PC-9 (cell line): ENCODE measurements around the gene EPB41L5. TPM values are rescaled to one million over a fixed set of nuclear protein-coding genes. Genes with fewer than 3 reads are reported as not detected.

Source experiments
- BruUV-seq: library from RNA; stranded (reverse); fragments of 400-500 nt; replicated peaks from 2 replicates; lab custom pipeline; 2021; lab: Mats Ljungman, UMichigan
- CTCF ChIA-PET: fragments of 300-600 bp; sonication (Branson Sonifier 250); formaldehyde crosslinking; loops from one replicate; lab custom pipeline; 2022; ENCODE audit warnings: antibody characterized with exemption; lab: Charles Lee
- POLR2A ChIA-PET: fragments of 300-600 bp; sonication (Branson Sonifier 250); formaldehyde crosslinking; loops from one replicate; lab custom pipeline; 2022; ENCODE audit warnings: antibody characterized with exemption; ENCODE audit not compliant: unreplicated experiment; lab: Charles Lee
- DNase-seq, 2 experiments: peaks; one replicate each; pipeline versions ENCODE4 v3.0.0 to v3.0.0-alpha.2; 2015 to 2022; ENCODE audit warnings: mixed read lengths in 1 of 2
- H2AFZ ChIP-seq: fragments of 200-600 bp; sonication (generic); 2 replicates; pipeline ENCODE4 v1.8.1; 2017; ENCODE audit warnings: antibody characterized with exemption
- H3F3A ChIP-seq: fragments of 200-600 bp; sonication (generic); 2 replicates; pipeline ENCODE4 v1.8.1; 2017; ENCODE audit warnings: antibody characterized with exemption, mild to moderate bottlenecking, low read depth; ENCODE audit not compliant: insufficient read depth
- H3K27ac ChIP-seq: fragments of 200-600 bp; sonication (generic); 2 replicates; pipeline ENCODE4 v1.6.1; 2016; ENCODE audit warnings: mixed run types
- H3K27me3 ChIP-seq: fragments of 200-600 bp; sonication (generic); 2 replicates; pipeline ENCODE4 v1.6.1; 2016; ENCODE audit warnings: low read depth, mixed run types; ENCODE audit not compliant: insufficient read depth
- H3K36me3 ChIP-seq: fragments of 200-600 bp; sonication (generic); 2 replicates; pipeline ENCODE4 v1.6.1; 2016; ENCODE audit warnings: low read depth, mixed run types
- H3K4me1 ChIP-seq: fragments of 200-600 bp; sonication (generic); replicated peaks from 2 replicates; pipeline ENCODE4 v1.6.1; 2016; ENCODE audit warnings: mixed run types; ENCODE audit not compliant: insufficient read depth
- H3K4me2 ChIP-seq: fragments of 200-600 bp; sonication (generic); 2 replicates; pipeline ENCODE4 v1.6.1; 2017; ENCODE audit warnings: mixed run types
- H3K4me3 ChIP-seq: fragments of 200-600 bp; sonication (generic); 2 replicates; pipeline ENCODE4 v1.6.1; 2016; ENCODE audit warnings: mixed run types
- H3K79me2 ChIP-seq: fragments of 200-600 bp; sonication (generic); 2 replicates; pipeline ENCODE4 v1.6.1; 2017; ENCODE audit warnings: low read depth, mixed run types
- H3K9me2 ChIP-seq: fragments of 200-600 bp; sonication (generic); 2 replicates; pipeline ENCODE4 v1.8.1; 2017; ENCODE audit warnings: mild to moderate bottlenecking; ENCODE audit not compliant: insufficient read depth
- H3K9me3 ChIP-seq: fragments of 200-600 bp; sonication (generic); 2 replicates; pipeline ENCODE4 v1.8.1; 2016; ENCODE audit warnings: low read depth; ENCODE audit not compliant: insufficient read depth
- H4K20me1 ChIP-seq: fragments of 200-600 bp; sonication (generic); 2 replicates; pipeline ENCODE4 v1.8.1; 2017; ENCODE audit not compliant: insufficient read depth
- EZH2 ChIP-seq: fragments of 200-600 bp; sonication (generic); IDR thresholded peaks from 2 replicates; pipeline ENCODE4 v1.8.0; 2017; ENCODE audit warnings: antibody characterized with exemption, low read depth
- intact Hi-C: fragments of 100-400 bp; cut with micrococcal nuclease; formaldehyde crosslinking; loops from one replicate; pipeline ENCODE4 v1.10.0; 2022; ENCODE audit not compliant: unreplicated experiment
- total RNA-seq: library from RNA; stranded (reverse); gene quantifications from 2 replicates; pipeline ENCODE4 v1.2.3, GENCODE V29; 2021
- TF ChIP-seq, protein P1 (sequence below): fragments of 200-600 bp; sonication (generic); conservative IDR thresholded peaks from 2 replicates; pipeline ENCODE4 v1.6.1; 2017; ENCODE audit warnings: mixed run types, antibody characterized with exemption, mild to moderate bottlenecking, moderate library complexity

The EPB41L5 gene
- total RNA-seq, 1 experiment from 2014 or later = 18.4 TPM

DNA sequence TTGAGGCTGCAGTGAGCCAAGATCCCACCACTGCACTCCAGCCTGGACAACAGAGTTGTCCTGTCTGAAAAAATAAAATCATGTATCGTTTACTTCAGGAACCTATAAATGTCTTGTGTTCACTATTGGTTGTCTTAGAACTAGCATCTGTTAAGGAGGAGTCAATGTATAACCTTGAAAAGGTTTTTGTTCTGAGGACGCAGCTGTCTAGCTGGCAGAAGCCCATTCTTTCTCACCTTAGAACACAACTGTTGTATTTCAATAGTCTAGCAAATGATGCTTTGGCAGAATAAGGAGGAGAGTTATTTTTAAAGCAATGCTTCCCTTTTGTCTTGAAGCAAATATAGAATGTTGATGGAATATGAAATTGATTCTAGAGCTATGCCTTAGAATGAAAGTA lies 21.1 kb downstream of the EPB41L5 start:
- no peaks in the 10 kb centered on the region for H3K9me3 ChIP-seq
- no peak for DNase-seq
- H3F3A ChIP-seq = 0 out of 2 replicates have a peak, but pooled peaks cover 2% of the 10 kb centered on the region
- H4K20me1 ChIP-seq = no peaks in the 10 kb centered on the region; the same call in 1 of the 2 replicates
- H3K27me3 ChIP-seq = no peaks in the 10 kb centered on the region
- H3K36me3 ChIP-seq = no peaks in the 10 kb centered on the region
- H3K4me1 ChIP-seq = no peaks in the 10 kb centered on the region; the same call in 1 of the 2 replicates
- ChIA-PET CTCF (no interaction called here), POLR2A (no interaction called here)
- H3K4me2 ChIP-seq = no peak overlapping the region
- H3K9me2 ChIP-seq = no peaks in the 10 kb centered on the region
- no peak overlapping the region for H3K4me3 ChIP-seq
- H3K27ac ChIP-seq = no peak overlapping the region
- no TSS peak for BruUV-seq
- intact Hi-C loops = no loop called here
- TF ChIP-seq, protein P1, sequence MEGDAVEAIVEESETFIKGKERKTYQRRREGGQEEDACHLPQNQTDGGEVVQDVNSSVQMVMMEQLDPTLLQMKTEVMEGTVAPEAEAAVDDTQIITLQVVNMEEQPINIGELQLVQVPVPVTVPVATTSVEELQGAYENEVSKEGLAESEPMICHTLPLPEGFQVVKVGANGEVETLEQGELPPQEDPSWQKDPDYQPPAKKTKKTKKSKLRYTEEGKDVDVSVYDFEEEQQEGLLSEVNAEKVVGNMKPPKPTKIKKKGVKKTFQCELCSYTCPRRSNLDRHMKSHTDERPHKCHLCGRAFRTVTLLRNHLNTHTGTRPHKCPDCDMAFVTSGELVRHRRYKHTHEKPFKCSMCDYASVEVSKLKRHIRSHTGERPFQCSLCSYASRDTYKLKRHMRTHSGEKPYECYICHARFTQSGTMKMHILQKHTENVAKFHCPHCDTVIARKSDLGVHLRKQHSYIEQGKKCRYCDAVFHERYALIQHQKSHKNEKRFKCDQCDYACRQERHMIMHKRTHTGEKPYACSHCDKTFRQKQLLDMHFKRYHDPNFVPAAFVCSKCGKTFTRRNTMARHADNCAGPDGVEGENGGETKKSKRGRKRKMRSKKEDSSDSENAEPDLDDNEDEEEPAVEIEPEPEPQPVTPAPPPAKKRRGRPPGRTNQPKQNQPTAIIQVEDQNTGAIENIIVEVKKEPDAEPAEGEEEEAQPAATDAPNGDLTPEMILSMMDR = no peak
- TF ChIP-seq EZH2 = no peak
- H3K79me2 ChIP-seq = no peaks in the 10 kb centered on the region
- H2AFZ ChIP-seq = no peak overlapping the region

DNA sequence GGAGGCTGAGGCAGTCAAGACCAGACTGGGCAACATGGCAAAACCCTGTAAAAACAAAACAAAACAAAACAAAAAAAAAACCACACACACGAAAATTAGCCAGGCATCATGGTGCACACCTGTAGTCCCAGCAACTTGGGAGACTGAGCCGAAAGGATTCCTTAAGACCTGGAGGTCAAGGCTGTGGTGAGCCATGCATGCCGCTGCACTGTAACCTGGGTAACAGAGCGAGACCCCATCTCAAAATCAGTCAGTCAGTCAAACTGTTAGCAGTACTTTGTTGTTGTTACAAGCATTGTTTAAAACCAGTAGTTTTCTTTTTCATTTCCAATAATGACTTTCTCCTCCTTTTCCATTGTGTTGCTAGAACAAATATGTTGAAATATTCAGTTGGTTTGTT lies 21.7 kb downstream of the EPB41L5 start:
- Histone ChIP-seq H2AFZ (no peak overlapping the region), H3K36me3 (no peaks in the 10 kb centered on the region), H3K9me3 (no peaks in the 10 kb centered on the region), H3K4me3 (no peak overlapping the region), H3K4me2 (no peak overlapping the region), H3K9me2 (no peaks in the 10 kb centered on the region), H3K27me3 (no peaks in the 10 kb centered on the region), H4K20me1 (no peaks in the 10 kb centered on the region; the same call in 1 of the 2 replicates), H3K4me1 (no peaks in the 10 kb centered on the region; the same call in 1 of the 2 replicates), H3K27ac (no peak overlapping the region), H3F3A (0 out of 2 replicates have a peak, but pooled peaks cover 2% of the 10 kb centered on the region), H3K79me2 (no peaks in the 10 kb centered on the region)
- no peak for DNase-seq
- intact Hi-C loops = no loop called here
- BruUV-seq = no TSS peak
- TF ChIP-seq EZH2 = no peak
- POLR2A ChIA-PET = no interaction called here
- CTCF ChIA-PET = no interaction called here

DNA sequence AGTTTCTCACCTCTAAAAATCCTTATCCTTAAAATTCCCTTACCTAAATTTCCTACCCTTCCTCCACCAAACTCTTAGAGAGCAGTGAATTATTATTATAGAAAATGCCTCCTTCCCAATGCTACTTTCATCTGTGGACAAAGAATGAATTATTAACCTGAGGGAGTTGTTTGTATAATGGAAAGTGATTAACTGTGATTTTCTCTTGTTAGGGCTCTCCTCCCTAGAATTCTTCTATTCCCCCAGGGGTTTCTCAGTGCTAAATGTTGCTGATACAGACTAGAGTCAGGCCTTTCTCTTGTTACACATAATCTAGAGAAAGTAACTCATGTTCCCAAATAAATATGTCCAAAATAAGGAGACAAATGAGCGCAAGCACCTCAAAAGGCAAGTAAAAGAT lies 23.3 kb downstream of the EPB41L5 start:
- Histone ChIP-seq H3K27me3 (no peaks in the 10 kb centered on the region), H3K4me2 (no peak overlapping the region), H2AFZ (no peak overlapping the region), H4K20me1 (no peaks in the 10 kb centered on the region; the same call in 1 of the 2 replicates), H3K9me3 (no peaks in the 10 kb centered on the region), H3K79me2 (no peaks in the 10 kb centered on the region), H3K4me3 (no peak overlapping the region), H3K9me2 (no peaks in the 10 kb centered on the region), H3K36me3 (no peaks in the 10 kb centered on the region), H3F3A (0 out of 2 replicates have a peak, but pooled peaks cover 2% of the 10 kb centered on the region), H3K27ac (no peak overlapping the region), H3K4me1 (no peaks in the 10 kb centered on the region)
- intact Hi-C loops = no loop called here
- CTCF ChIA-PET = no interaction called here
- no TSS peak for BruUV-seq
- DNase-seq = no peak
- POLR2A ChIA-PET = no interaction called here
- TF ChIP-seq EZH2 = no peak
- TF ChIP-seq, protein P1 = no peak
